Measurements from ENCODE around the gene QRFPR. TPM values are rescaled to one million over a fixed set of nuclear protein-coding genes. Genes with fewer than 3 reads are reported as not detected.

The QRFPR gene
- total and polyA plus RNA-seq, 2 of the 8 experiments (the other 6 are each of a cell fraction or from before 2014, with no cell fraction given): 1.0 to 2.9 TPM

GRCh38 chr4:121306931-121307330 is 73.9 kb downstream of the QRFPR start:
- TF ChIP-seq SIX5 (IDR thresholded peaks at IDR 0.05; ENCODE audit: low read depth, low read length): no peak
- no peak overlapping the region for H3K9ac ChIP-seq (replicated peaks in 1 of 4; ENCODE audit: extremely low read depth in 1 of 4, low read depth in 3 of 4, low read length in 3 of 4)
- FAIRE-seq (no peak), DNase-seq (ENCODE audit: low read depth in 1 of 2, low spot score in 2 of 2) (no peak)
- H3K14ac ChIP-seq (ENCODE audit: insufficient read length): no peak overlapping the region
- WGBS, 2 experiments (ENCODE audit: extremely low coverage in 1 of 2, insufficient coverage in 1 of 2, insufficient read length in 1 of 2, insufficient replicate concordance in 2 of 2, low coverage in 1 of 2, low lambda C conversion rate in 2 of 2, missing lambda C conversion rate in 1 of 2): 94% methylated on average over 1 of the region's 1 CpG; no CpG with 5 or more reads in 1 of the 2 experiments
- no peak overlapping the region for H3K4me3 ChIP-seq (ENCODE audit: extremely low read depth in 1 of 4, insufficient read depth in 2 of 4, low read depth in 3 of 4, low read length in 4 of 4)
- H3K4ac ChIP-seq (replicated peaks; ENCODE audit: insufficient read length, low read depth, low read length): no peak overlapping the region
- H3K9me3 ChIP-seq (ENCODE audit: insufficient read depth in 2 of 2, low read depth in 1 of 2, low read length in 1 of 2): no peaks in the 10 kb centered on the region
- no peak overlapping the region for H2BK15ac ChIP-seq (ENCODE audit: low read length)
- no peak overlapping the region for H3K4me2 ChIP-seq (ENCODE audit: insufficient read depth in 1 of 2, low read depth in 2 of 2, low read length in 2 of 2)
- H2AFZ ChIP-seq (ENCODE audit: low read length): no peak overlapping the region
- no peaks in the 10 kb centered on the region for H3K79me1 ChIP-seq (ENCODE audit: low read depth, low read length)
- no peaks in the 10 kb centered on the region for H3K27me3 ChIP-seq (replicated peaks in 1 of 4; ENCODE audit: control insufficient read depth in 3 of 4, extremely low read depth in 1 of 4, insufficient read depth in 3 of 4, low read length in 3 of 4)
- H3K4me1 ChIP-seq (replicated peaks in 1 of 4; ENCODE audit: control insufficient read depth in 3 of 4, insufficient read depth in 4 of 4, low read length in 3 of 4): no peaks in the 10 kb centered on the region
- H4K91ac ChIP-seq (replicated peaks; ENCODE audit: insufficient read length, low read length): no peak overlapping the region
- ChIA-PET POLR2A (ENCODE audit: partially characterized antibody) (no interaction called here), CTCF (ENCODE audit: partially characterized antibody) (interaction anchor here (0.8 to 2.5 kb wide), 24 partner anchors 15 to 1154 kb away, joined by 3 to 23 read pairs (median 6); no protein-coding TSS in a partner anchor)
- H4K8ac ChIP-seq (ENCODE audit: extremely low read depth, insufficient read depth, low read length): no peak overlapping the region
- H4K20me1 ChIP-seq (replicated peaks in 1 of 2; ENCODE audit: control insufficient read depth in 1 of 2, insufficient read depth in 2 of 2, low read length in 2 of 2): no peaks in the 10 kb centered on the region
- no peak overlapping the region for H2AK5ac ChIP-seq (ENCODE audit: low read depth, low read length)
- no peak overlapping the region for H3K27ac ChIP-seq (ENCODE audit: low read depth, low read length)
- no peak overlapping the region for H2BK120ac ChIP-seq (replicated peaks; ENCODE audit: low read depth, low read length)
- no peak overlapping the region for H3K18ac ChIP-seq (ENCODE audit: extremely low read depth, low read length)
- H3K36me3 ChIP-seq (ENCODE audit: control insufficient read depth in 2 of 4, insufficient read depth in 4 of 4, low read length in 3 of 4): no peaks in the 10 kb centered on the region
- no peak overlapping the region for H2BK12ac ChIP-seq (ENCODE audit: low read depth, low read length)
- no peaks in the 10 kb centered on the region for H3K79me2 ChIP-seq (ENCODE audit: control insufficient read depth in 1 of 2, insufficient read depth in 2 of 2, low read length in 2 of 2)
- no peak overlapping the region for H3K56ac ChIP-seq (replicated peaks; ENCODE audit: insufficient read length, low read depth, low read length)
- no peak overlapping the region for H4K5ac ChIP-seq (ENCODE audit: insufficient read length, low read depth, low read length)
- H2BK5ac ChIP-seq (ENCODE audit: low read depth, low read length): no peak overlapping the region
- H2BK20ac ChIP-seq (ENCODE audit: low read length): no peak overlapping the region
- H3K23ac ChIP-seq (ENCODE audit: insufficient read length): no peak overlapping the region
- H3K23me2 ChIP-seq (ENCODE audit: low read depth, low read length): no peaks in the 10 kb centered on the region
